Esophagus mucosa (tissue), 1 donor: ENCODE measurements around the gene PSEN1. TPM values are rescaled to one million over a fixed set of nuclear protein-coding genes. Genes with fewer than 3 reads are reported as not detected.

ENCODE experiments used
- ATAC-seq: fragments of 200-7000 bp; cut with Tn5 transposase; one replicate; pipeline ENCODE4 v1.9.1; 2020
- total RNA-seq: library from RNA; stranded (reverse); gene quantifications from one replicate; pipeline ENCODE4 v1.2.4, GENCODE V29; 2023
- donor health status: DM: yes; HTN: yes; CAD: no.

The PSEN1 gene
- total RNA-seq, 1 donor from 2014 or later: 48.3 TPM

GRCh38 chr14:73241481-73242165 is 105.3 kb downstream of the PSEN1 start:
- peak; percentile 80 for ATAC-seq

GRCh38 chr14:73242357-73242901 is 106.1 kb downstream of the PSEN1 start:
- peak; percentile 14 for ATAC-seq

- no peak for ATAC-seq
Observed at GRCh38 chr14:73243341-73243740, 107.0 kb downstream of the PSEN1 start.

- ATAC-seq: no peak
Observed at GRCh38 chr14:73243748-73244147, 107.4 kb downstream of the PSEN1 start.

GRCh38 chr14:73244541-73245290 is 108.4 kb downstream of the PSEN1 start:
- ATAC-seq: no peak

GRCh38 chr14:73245480-73246325 is 109.4 kb downstream of the PSEN1 start:
- peak; percentile 67 for ATAC-seq

- ATAC-seq: no peak
Observed at GRCh38 chr14:73246387-73247150, 110.3 kb downstream of the PSEN1 start.

- no peak for ATAC-seq
Observed at GRCh38 chr14:73248108-73248868, 112.0 kb downstream of the PSEN1 start.

- no peak for ATAC-seq
Observed at GRCh38 chr14:73249108-73249507, 112.8 kb downstream of the PSEN1 start.

- ATAC-seq: no peak
Observed at GRCh38 chr14:73249564-73250316, 113.4 kb downstream of the PSEN1 start.

GRCh38 chr14:73250317-73250713 is 114.0 kb downstream of the PSEN1 start:
- no peak for ATAC-seq

GRCh38 chr14:73250781-73251500 is 114.6 kb downstream of the PSEN1 start:
- ATAC-seq: no peak

GRCh38 chr14:73251516-73252215 is 115.4 kb downstream of the PSEN1 start:
- no peak for ATAC-seq

GRCh38 chr14:73252491-73253322 is 116.4 kb downstream of the PSEN1 start:
- ATAC-seq: no peak

GRCh38 chr14:73253323-73253610 is 117.0 kb downstream of the PSEN1 start:
- no peak for ATAC-seq

- ATAC-seq: no peak
Observed at GRCh38 chr14:73253721-73254120, 117.4 kb downstream of the PSEN1 start.

GRCh38 chr14:73254247-73255004 is 118.1 kb downstream of the PSEN1 start:
- no peak for ATAC-seq

GRCh38 chr14:73255005-73255400 is 118.7 kb downstream of the PSEN1 start:
- ATAC-seq: no peak
